ENCODE measurements around the gene TMUB2. TPM values are rescaled to one million over a fixed set of nuclear protein-coding genes. Genes with fewer than 3 reads are reported as not detected.

The TMUB2 gene
- total and polyA plus RNA-seq, 9 of the 15 experiments (the other 6 are each of a cell fraction or from before 2014, with no cell fraction given) = 4.1 to 29.8 (median 16.3) TPM

- TF ChIP-seq HMGXB4 (CRISPR knock-in tag; IDR thresholded peaks at IDR 0.05) (peak; percentile 96), TSHZ1 (CRISPR knock-in tag; IDR thresholded peaks at IDR 0.05) (no peak), ZNF143 (CRISPR knock-in tag; IDR thresholded peaks at IDR 0.05) (no peak), ZNF644 (tag; IDR thresholded peaks at IDR 0.05; ENCODE audit: low read depth) (no peak), ATF4 (CRISPR knock-in tag; IDR thresholded peaks at IDR 0.05) (no peak), ZNF24 (IDR thresholded peaks at IDR 0.05) (peak; percentile 72; the same call in 1 of the 2 replicates), GTF2F1 (IDR thresholded peaks at IDR 0.05; ENCODE audit: low read depth, low read length) (no peak), ATF3 (IDR thresholded peaks at IDR 0.05) (no peak), ATF3 (CRISPR knock-in tag; conservative IDR thresholded peaks at IDR 0.05) (peak; percentile 75; the same call in 1 of the 2 replicates), SAFB2 (IDR thresholded peaks at IDR 0.05; ENCODE audit: borderline replicate concordance, low read depth, low read length, severe bottlenecking) (no peak), RBM22 (IDR thresholded peaks at IDR 0.05; ENCODE audit: low read depth, low read length, poor library complexity, severe bottlenecking) (peak; percentile 66), MIER1 (IDR thresholded peaks at IDR 0.05; ENCODE audit: low read depth) (no peak), ARNT (IDR thresholded peaks at IDR 0.05) (no peak), HEY1 (CRISPR knock-in tag; IDR thresholded peaks at IDR 0.05; ENCODE audit: borderline replicate concordance) (no peak), HNRNPH1 (optimal IDR thresholded peaks at IDR 0.05; ENCODE audit: low read depth, low read length) (no peak), RBFOX2 (IDR thresholded peaks at IDR 0.05; ENCODE audit: low read depth, low read length) (peak; percentile 68), GABPB1 (CRISPR knock-in tag; IDR thresholded peaks at IDR 0.05) (peak; percentile 82), STAT5A (IDR thresholded peaks at IDR 0.05; ENCODE audit: borderline replicate concordance, low read length) (no peak), PHF20 (IDR thresholded peaks at IDR 0.05; ENCODE audit: partially characterized antibody) (peak; percentile 34), MYBL2 (IDR thresholded peaks at IDR 0.05; ENCODE audit: low read depth) (no peak), MYBL2 (CRISPR knock-in tag; IDR thresholded peaks at IDR 0.05; ENCODE audit: borderline replicate concordance) (no peak), ZNF431 (CRISPR knock-in tag; IDR thresholded peaks at IDR 0.05) (peak; percentile 47; the same call in 1 of the 2 replicates)
Observed at GRCh38 chr17:44210342-44211192, 23.8 kb downstream of the TMUB2 start (continued).

Data from K562 (cell line).